GM12878 (cell line): ENCODE results near the gene GAPT. TPM values are rescaled to one million over a fixed set of nuclear protein-coding genes. Genes with fewer than 3 reads are reported as not detected.

ENCODE experiments used
- ATAC-seq: fragments of 200-7000 bp; cut with Tn5 transposase; 3 replicates; pipeline ENCODE4 v1.9.1; 2020; ENCODE audit warnings: mild to moderate bottlenecking, moderate library complexity
- BruUV-seq: library from RNA; stranded (reverse); fragments of 400-500 nt; replicated peaks from 2 replicates; lab custom pipeline; 2021; lab: Mats Ljungman, UMichigan
- CTCF ChIA-PET: fragments of 300-600 bp; sonication (Branson Sonifier 250); formaldehyde crosslinking; extraction: SDS; loops from one replicate; lab custom pipeline; 2021; ENCODE audit warnings: inconsistent platforms; lab: Yijun Ruan, JAX
- POLR2A ChIA-PET: fragments of 350-600 bp; formaldehyde crosslinking; extraction: SDS; loops from one replicate; lab custom pipeline; 2021; ENCODE audit warnings: inconsistent platforms; lab: Charles Lee
- RAD21 ChIA-PET: fragments of 300-600 bp; sonication (Branson Sonifier 250); formaldehyde crosslinking; loops from one replicate; lab custom pipeline; 2023; ENCODE audit warnings: antibody characterized with exemption; ENCODE audit not compliant: unreplicated experiment; lab: Charles Lee
- SMC1A ChIA-PET: fragments of 300-600 bp; sonication (Branson Sonifier 250); formaldehyde crosslinking; loops from one replicate; lab custom pipeline; 2023; ENCODE audit not compliant: unreplicated experiment, uncharacterized antibody; lab: Charles Lee
- DNase-seq: peaks from one replicate; pipeline ENCODE4 v3.0.0-alpha.2; 2011; ENCODE audit warnings: low read depth, low spot score
- FAIRE-seq: peaks from 3 replicates; lab custom pipeline; 2011; peaks lifted over from hg19 to GRCh38; lab: Jason Lieb, UNC
- H2AFZ ChIP-seq: 2 replicates; pipeline ENCODE4 v1.6.0; 2011; ENCODE audit warnings: low read depth, low read length, control low read depth; ENCODE audit not compliant: control insufficient read depth
- H3K27ac ChIP-seq: 2 replicates; pipeline ENCODE4 v1.5.1; 2011; ENCODE audit warnings: control low read depth; ENCODE audit not compliant: control insufficient read depth, insufficient read depth
- H3K27me3 ChIP-seq, 2 experiments: replicated peaks in 1 of 2; 2 replicates each; pipeline versions ENCODE4 v1.6.0 to v1.6.1; 2011; ENCODE audit warnings: low read length in 1 of 2; ENCODE audit not compliant: control insufficient read depth in 2 of 2, insufficient read depth in 2 of 2
- H3K36me3 ChIP-seq, 2 experiments: 2 replicates each; pipeline ENCODE4 v1.5.1; 2011; ENCODE audit warnings: low read length in 1 of 2; ENCODE audit not compliant: control insufficient read depth in 2 of 2, insufficient read depth in 2 of 2
- H3K4me1 ChIP-seq: 2 replicates; pipeline ENCODE4 v1.6.1; 2011; ENCODE audit warnings: mild to moderate bottlenecking, low read length, moderate library complexity, mixed read lengths; ENCODE audit not compliant: control insufficient read depth, insufficient read depth
- H3K4me2 ChIP-seq: 2 replicates; pipeline ENCODE4 v1.6.0; 2011; ENCODE audit warnings: control low read depth; ENCODE audit not compliant: control insufficient read depth, insufficient read depth
- H3K4me3 ChIP-seq: fragments of 200-600 bp; sonication (generic); 2 replicates; pipeline ENCODE4 v1.5.1; 2016
- H3K79me2 ChIP-seq: 2 replicates; pipeline ENCODE4 v1.6.0; 2011; ENCODE audit warnings: low read length; ENCODE audit not compliant: control insufficient read depth, insufficient read depth
- H3K9ac ChIP-seq: 2 replicates; pipeline ENCODE4 v1.8.0; 2011; ENCODE audit warnings: low read length, control low read depth, mixed read lengths; ENCODE audit not compliant: control insufficient read depth, insufficient read depth
- H3K9me3 ChIP-seq: replicated peaks from 3 replicates; pipeline ENCODE4 v1.5.1; 2011; ENCODE audit warnings: mild to moderate bottlenecking, low read length; ENCODE audit not compliant: control insufficient read depth, insufficient read depth
- H4K20me1 ChIP-seq: 2 replicates; pipeline ENCODE4 v1.6.0; 2011; ENCODE audit not compliant: control insufficient read depth, insufficient read depth
- BACH1 ChIP-seq: fragments of 450-650 bp; IDR thresholded peaks from 2 replicates; pipeline ENCODE4 v1.6.1; 2017; ENCODE audit warnings: mild to moderate bottlenecking, borderline replicate concordance
- MAX ChIP-seq: IDR thresholded peaks from 2 replicates; pipeline ENCODE4 v1.6.1; 2012; ENCODE audit warnings: low read depth, low read length, improper control_type of control experiment
- MTA2 ChIP-seq: fragments of 450-650 bp; IDR thresholded peaks from 2 replicates; pipeline ENCODE4 v1.6.1; 2016; ENCODE audit warnings: low read depth, mild to moderate bottlenecking, moderate library complexity
- NFIC ChIP-seq: IDR thresholded peaks from 2 replicates; pipeline ENCODE4 v1.6.1; 2012; ENCODE audit warnings: low read depth, mild to moderate bottlenecking, inconsistent platforms, low read length, moderate library complexity
- PML ChIP-seq: IDR thresholded peaks from 2 replicates; pipeline ENCODE4 v1.6.1; 2012; ENCODE audit warnings: low read length, inconsistent platforms
- POU2F2 ChIP-seq: IDR thresholded peaks from 3 replicates; pipeline ENCODE4 v1.6.1; 2011; ENCODE audit warnings: low read depth, mild to moderate bottlenecking, low read length, borderline replicate concordance
- SMAD1 ChIP-seq: fragments of 450-650 bp; IDR thresholded peaks from 2 replicates; pipeline ENCODE4 v1.6.1; 2018; ENCODE audit warnings: mild to moderate bottlenecking, low read depth; ENCODE audit not compliant: partially characterized antibody
- SREBF2 ChIP-seq: IDR thresholded peaks from 2 replicates; pipeline ENCODE4 v1.6.1; 2012; ENCODE audit warnings: mild to moderate bottlenecking, low read length
- SUPT20H ChIP-seq: IDR thresholded peaks from 2 replicates; pipeline ENCODE4 v1.6.1; 2011; ENCODE audit warnings: low read depth, mild to moderate bottlenecking, low read length, moderate library complexity, borderline replicate concordance; ENCODE audit not compliant: control insufficient read depth
- ZBED1 ChIP-seq: IDR thresholded peaks from 2 replicates; pipeline ENCODE4 v1.6.1; 2016; ENCODE audit warnings: borderline replicate concordance
- WGBS: methylation state at CpG from one replicate; pipeline ENCODE4 v1.1.6; 2016; ENCODE audit warnings: low lambda C conversion rate; ENCODE audit not compliant: insufficient replicate concordance, insufficient coverage; ENCODE audit errors: missing lambda C conversion rate; 5-methylcytosine and 5-hydroxymethylcytosine counted together
- in situ Hi-C: fragments of 300-500 bp; cut with MboI; formaldehyde crosslinking; loops from 9 replicates; pipeline ENCODE4 v1.14.3; 2018; ENCODE audit warnings: mixed read lengths
- intact Hi-C: fragments of 100-400 bp; cut with micrococcal nuclease; formaldehyde crosslinking; loops from one replicate; pipeline ENCODE4 v1.14.2; 2022; ENCODE audit not compliant: unreplicated experiment
- polyA plus RNA-seq, 11 experiments: library from polyadenylated mRNA; depleted of rRNA in 4 of 11; unstranded in 6 of 11; stranded (reverse) in 5 of 11; fragments of >200 nt; fragmentation: Nextera tagmentation in 4 of 11; fragmentation: Illumina TruSeq in 1 of 11; extraction: Ambion mirVana in 4 of 11; extraction: Trizol in 1 of 11; gene quantifications; 1 replicate in 1 of 11; 2 replicates in 10 of 11; pipeline versions ENCODE4 v1.2.1 to v1.2.3, GENCODE V29; 2011 to 2016; ENCODE audit warnings: inconsistent platforms in 2 of 11, missing spikeins in 2 of 11, low read depth in 1 of 11
- total RNA-seq, 4 experiments: library from RNA; depleted of rRNA in 3 of 4; stranded (reverse); fragments of >200 nt in 3 of 4; fragmentation: Illumina TruSeq in 1 of 4; extraction: Trizol in 1 of 4; gene quantifications; 2 replicates each; pipeline versions ENCODE4 v1.2.1 to v1.2.3, GENCODE V29; 2013 to 2021
- TF ChIP-seq, protein P1 (sequence below): fragments of 450-650 bp; formaldehyde crosslinking; IDR thresholded peaks from 2 replicates; pipeline ENCODE4 v1.4.0; 2020; ENCODE audit warnings: mild to moderate bottlenecking, moderate library complexity
- TF ChIP-seq, protein P2 (sequence below): fragments of 450-650 bp; IDR thresholded peaks from 2 replicates; pipeline ENCODE4 v1.6.1; 2016; ENCODE audit warnings: mild to moderate bottlenecking

GAPT gene
- total and polyA plus RNA-seq, 10 of the 15 experiments (the other 5 are each of a cell fraction or from before 2014, with no cell fraction given) = 0.15 to 0.96 (median 0.57) TPM; not detected in 2

DNA sequence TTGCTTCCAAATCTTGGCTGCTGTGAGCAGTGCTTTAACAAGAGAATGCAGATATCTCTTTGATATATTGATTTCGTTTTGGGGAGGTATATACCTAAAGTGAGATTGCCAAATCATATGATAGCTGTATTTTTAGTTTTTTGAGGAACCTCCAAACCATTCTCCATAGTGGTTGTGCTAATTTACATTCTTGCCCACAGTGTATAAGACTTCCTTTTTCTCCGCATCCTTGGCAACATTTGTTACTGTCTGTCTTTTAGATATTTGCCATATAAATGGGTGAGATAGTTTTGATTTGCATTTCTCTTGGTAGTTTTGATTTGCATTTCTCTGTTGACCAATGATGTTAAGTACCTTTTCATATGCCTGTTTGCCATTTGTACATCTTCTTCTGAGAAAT lies 21.3 kb upstream of the GAPT start:
- SMC1A ChIA-PET = no interaction called here
- intact Hi-C loops (loop anchor here (10.0 kb wide), 2 partner anchors 55 to 1565 kb away; partner anchors contain the start of gene SETD9), in situ Hi-C loops (loop anchor here (25.0 kb wide), 2 partner anchors 808 to 1558 kb away; partner anchors contain the start of gene SETD9)

DNA sequence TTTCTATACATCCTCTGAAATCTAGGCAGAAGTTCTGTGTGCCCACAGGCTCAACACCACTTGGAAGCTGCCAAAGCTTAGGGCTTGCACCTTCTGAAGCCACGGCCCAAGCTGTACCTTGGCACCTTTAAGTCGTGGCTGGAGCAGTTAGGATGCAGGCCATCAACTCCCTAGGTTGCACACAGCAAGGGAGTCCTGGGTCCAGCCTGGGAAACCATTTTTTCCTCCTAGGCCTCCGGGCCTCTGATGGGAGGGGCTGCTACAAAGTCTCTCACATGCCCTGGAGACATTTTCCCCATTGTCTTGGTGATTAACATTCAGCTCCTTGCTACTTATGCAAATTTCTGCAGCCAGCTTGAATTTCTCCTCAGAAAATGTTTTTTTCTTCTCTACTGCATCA lies 15.8 kb upstream of the GAPT start:
- H3K79me2 ChIP-seq = no peaks in the 10 kb centered on the region
- no peak for FAIRE-seq
- ChIA-PET SMC1A (interaction anchor here (6.1 kb wide), 1 partner anchor 375 kb away, joined by 98 read pairs; no protein-coding TSS in a partner anchor), POLR2A (no interaction called here)
- no peak overlapping the region for H3K9ac ChIP-seq
- H3K27ac ChIP-seq = no peak overlapping the region
- DNase-seq = no peak
- no peaks in the 10 kb centered on the region for H3K4me1 ChIP-seq
- TF ChIP-seq ZBED1 (no peak), SMAD1 (no peak), NFIC (no peak), SUPT20H (no peak), PML (no peak), POU2F2 (no peak), BACH1 (no peak), MTA2 (no peak), SREBF2 (no peak)
- TF ChIP-seq, protein P1, sequence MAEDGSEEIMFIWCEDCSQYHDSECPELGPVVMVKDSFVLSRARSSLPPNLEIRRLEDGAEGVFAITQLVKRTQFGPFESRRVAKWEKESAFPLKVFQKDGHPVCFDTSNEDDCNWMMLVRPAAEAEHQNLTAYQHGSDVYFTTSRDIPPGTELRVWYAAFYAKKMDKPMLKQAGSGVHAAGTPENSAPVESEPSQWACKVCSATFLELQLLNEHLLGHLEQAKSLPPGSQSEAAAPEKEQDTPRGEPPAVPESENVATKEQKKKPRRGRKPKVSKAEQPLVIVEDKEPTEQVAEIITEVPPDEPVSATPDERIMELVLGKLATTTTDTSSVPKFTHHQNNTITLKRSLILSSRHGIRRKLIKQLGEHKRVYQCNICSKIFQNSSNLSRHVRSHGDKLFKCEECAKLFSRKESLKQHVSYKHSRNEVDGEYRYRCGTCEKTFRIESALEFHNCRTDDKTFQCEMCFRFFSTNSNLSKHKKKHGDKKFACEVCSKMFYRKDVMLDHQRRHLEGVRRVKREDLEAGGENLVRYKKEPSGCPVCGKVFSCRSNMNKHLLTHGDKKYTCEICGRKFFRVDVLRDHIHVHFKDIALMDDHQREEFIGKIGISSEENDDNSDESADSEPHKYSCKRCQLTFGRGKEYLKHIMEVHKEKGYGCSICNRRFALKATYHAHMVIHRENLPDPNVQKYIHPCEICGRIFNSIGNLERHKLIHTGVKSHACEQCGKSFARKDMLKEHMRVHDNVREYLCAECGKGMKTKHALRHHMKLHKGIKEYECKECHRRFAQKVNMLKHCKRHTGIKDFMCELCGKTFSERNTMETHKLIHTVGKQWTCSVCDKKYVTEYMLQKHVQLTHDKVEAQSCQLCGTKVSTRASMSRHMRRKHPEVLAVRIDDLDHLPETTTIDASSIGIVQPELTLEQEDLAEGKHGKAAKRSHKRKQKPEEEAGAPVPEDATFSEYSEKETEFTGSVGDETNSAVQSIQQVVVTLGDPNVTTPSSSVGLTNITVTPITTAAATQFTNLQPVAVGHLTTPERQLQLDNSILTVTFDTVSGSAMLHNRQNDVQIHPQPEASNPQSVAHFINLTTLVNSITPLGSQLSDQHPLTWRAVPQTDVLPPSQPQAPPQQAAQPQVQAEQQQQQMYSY = no peak
- TF ChIP-seq, protein P2, sequence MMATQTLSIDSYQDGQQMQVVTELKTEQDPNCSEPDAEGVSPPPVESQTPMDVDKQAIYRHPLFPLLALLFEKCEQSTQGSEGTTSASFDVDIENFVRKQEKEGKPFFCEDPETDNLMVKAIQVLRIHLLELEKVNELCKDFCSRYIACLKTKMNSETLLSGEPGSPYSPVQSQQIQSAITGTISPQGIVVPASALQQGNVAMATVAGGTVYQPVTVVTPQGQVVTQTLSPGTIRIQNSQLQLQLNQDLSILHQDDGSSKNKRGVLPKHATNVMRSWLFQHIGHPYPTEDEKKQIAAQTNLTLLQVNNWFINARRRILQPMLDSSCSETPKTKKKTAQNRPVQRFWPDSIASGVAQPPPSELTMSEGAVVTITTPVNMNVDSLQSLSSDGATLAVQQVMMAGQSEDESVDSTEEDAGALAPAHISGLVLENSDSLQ = no peak
- TF ChIP-seq, all 136 proteins: peak for 0
- H3K4me3 ChIP-seq = no peak overlapping the region
- H3K4me2 ChIP-seq = no peak overlapping the region
- no TSS peak for BruUV-seq
- ChIA-PET RAD21 (interaction anchor here (0.6 kb wide), 1 partner anchor 414 kb away, joined by 5 read pairs; no protein-coding TSS in a partner anchor), CTCF (no interaction called here)
- no peaks in the 10 kb centered on the region for H3K27me3 ChIP-seq
- H3K9me3 ChIP-seq = no peaks in the 10 kb centered on the region; the same call in 2 of the 3 replicates
- intact Hi-C loops (no loop called here), in situ Hi-C loops (loop anchor here (5.0 kb wide), 1 partner anchor 377 kb away; no protein-coding TSS in a partner anchor)
- 0% methylated on average over 3 of the region's 3 CpGs for WGBS
- no peaks in the 10 kb centered on the region for H4K20me1 ChIP-seq
- H2AFZ ChIP-seq = no peak overlapping the region
- H3K36me3 ChIP-seq = no peaks in the 10 kb centered on the region
- no peak for ATAC-seq

More for the DNA sequence above, 21.3 kb upstream of the GAPT start:
- H3K9ac ChIP-seq = no peak overlapping the region
- BruUV-seq = no TSS peak
- RAD21 ChIA-PET = interaction anchor here (0.7 kb wide), 1 partner anchor 1570 kb away, joined by 3 read pairs; no protein-coding TSS in a partner anchor
- WGBS = 0% methylated on average over 2 of the region's 2 CpGs
- H3K36me3 ChIP-seq = no peaks in the 10 kb centered on the region
- no peaks in the 10 kb centered on the region for H3K9me3 ChIP-seq
- ATAC-seq = no peak
- H3K27ac ChIP-seq = no peak overlapping the region
- no peak overlapping the region for H2AFZ ChIP-seq
- no peak overlapping the region for H3K4me3 ChIP-seq
- H3K4me1 ChIP-seq = no peaks in the 10 kb centered on the region; the same call in 1 of the 2 replicates
- no peak for TF ChIP-seq MAX
- no peaks in the 10 kb centered on the region for H4K20me1 ChIP-seq
- FAIRE-seq = no peak
- H3K4me2 ChIP-seq = no peak overlapping the region
- no peaks in the 10 kb centered on the region for H3K27me3 ChIP-seq
- DNase-seq = no peak
- CTCF ChIA-PET = interaction anchor here (0.6 kb wide), 1 partner anchor 416 kb away, joined by 3 read pairs; no protein-coding TSS in a partner anchor
- no peaks in the 10 kb centered on the region for H3K79me2 ChIP-seq
- POLR2A ChIA-PET = no interaction called here
